HG03432 (cell line): Measurements from ENCODE around the gene IKZF1.

ENCODE experiments used
- ATAC-seq: cut with Tn5 transposase; IDR thresholded peaks from one replicate; pipeline ENCODE4 v1.9.1; 2021; ENCODE audit warnings: mild to moderate bottlenecking, moderate library complexity; ENCODE audit not compliant: unreplicated experiment

Gene IKZF1

GRCh38 chr7:50307368-50308032, 3.0 kb downstream of the IKZF1 start:
- no peak for ATAC-seq

GRCh38 chr7:50308203-50308531, 3.7 kb downstream of the IKZF1 start:
- ATAC-seq = no peak

GRCh38 chr7:50308532-50309385, 4.2 kb downstream of the IKZF1 start:
- ATAC-seq = peak; percentile 24

- ATAC-seq = no peak
Observed at GRCh38 chr7:50309721-50310120, 5.2 kb downstream of the IKZF1 start.

GRCh38 chr7:50310361-50310760, 5.8 kb downstream of the IKZF1 start:
- ATAC-seq = no peak

- ATAC-seq = no peak
Observed at GRCh38 chr7:50310956-50311355, 6.4 kb downstream of the IKZF1 start.

GRCh38 chr7:50312250-50313162, 8.0 kb downstream of the IKZF1 start:
- ATAC-seq = no peak

- no peak for ATAC-seq
Observed at GRCh38 chr7:50314836-50315592, 10.5 kb downstream of the IKZF1 start.

GRCh38 chr7:50315739-50316671, 11.5 kb downstream of the IKZF1 start:
- no peak for ATAC-seq

- peak; percentile 68 for ATAC-seq
Observed at GRCh38 chr7:50317221-50317678, 12.7 kb downstream of the IKZF1 start.

- ATAC-seq = peak; percentile 3
Observed at GRCh38 chr7:50317697-50318669, 13.5 kb downstream of the IKZF1 start.

GRCh38 chr7:50321487-50322067, 17.1 kb downstream of the IKZF1 start:
- no peak for ATAC-seq

GRCh38 chr7:50324113-50324512, 19.6 kb downstream of the IKZF1 start:
- no peak for ATAC-seq

GRCh38 chr7:50327443-50327842, 22.9 kb downstream of the IKZF1 start:
- peak; percentile 49 for ATAC-seq

GRCh38 chr7:50329775-50330174, 25.3 kb downstream of the IKZF1 start:
- ATAC-seq = peak; percentile 23

GRCh38 chr7:50330254-50330653, 25.7 kb downstream of the IKZF1 start:
- ATAC-seq = no peak

GRCh38 chr7:50330696-50331095, 26.2 kb downstream of the IKZF1 start:
- ATAC-seq = peak; percentile 18
